Keratinocyte (primary cell): ENCODE measurements around the gene ABHD16A. TPM values are rescaled to one million over a fixed set of nuclear protein-coding genes. Genes with fewer than 3 reads are reported as not detected.

Experiments used
- DNase-seq: peaks from one replicate; pipeline ENCODE4 v3.0.0-alpha.2; 2011; ENCODE audit warnings: low read depth, missing footprints, low spot score
- FAIRE-seq: peaks from 2 replicates; lab custom pipeline; 2011; peaks lifted over from hg19 to GRCh38; lab: Jason Lieb, UNC
- H2AFZ ChIP-seq: 2 replicates; pipeline ENCODE4 v1.6.0; 2012; ENCODE audit warnings: low read length, control low read depth, inconsistent platforms; ENCODE audit not compliant: control insufficient read depth
- H3K27ac ChIP-seq: 2 replicates; pipeline ENCODE4 v1.5.1; 2011; ENCODE audit warnings: low read length; ENCODE audit not compliant: control insufficient read depth, insufficient read depth
- H3K27me3 ChIP-seq: 3 replicates; pipeline ENCODE4 v1.6.0; 2011; ENCODE audit warnings: low read length; ENCODE audit not compliant: control insufficient read depth, insufficient read depth; ENCODE audit errors: extremely low read depth
- H3K36me3 ChIP-seq, 2 experiments: 2 replicates in 1 of 2; 3 replicates in 1 of 2; pipeline ENCODE4 v1.5.1; 2011; ENCODE audit warnings: low read length in 2 of 2, mild to moderate bottlenecking in 1 of 2; ENCODE audit not compliant: control insufficient read depth in 2 of 2, insufficient read depth in 2 of 2; ENCODE audit errors: extremely low read depth in 1 of 2
- H3K4me1 ChIP-seq: 3 replicates; pipeline ENCODE4 v1.5.1; 2011; ENCODE audit warnings: low read length; ENCODE audit not compliant: control insufficient read depth, insufficient read depth; ENCODE audit errors: extremely low read depth
- H3K4me2 ChIP-seq: 3 replicates; pipeline ENCODE4 v1.6.0; 2011; ENCODE audit warnings: low read depth, low read length; ENCODE audit not compliant: control insufficient read depth, insufficient read depth; ENCODE audit errors: extremely low read depth
- H3K4me3 ChIP-seq, 3 experiments: fragments of 200-600 bp in 1 of 3; sonication (generic) in 1 of 3; 2 replicates in 2 of 3; 3 replicates in 1 of 3; pipeline ENCODE4 v1.5.1; 2011 to 2016; ENCODE audit warnings: low read length in 3 of 3, mild to moderate bottlenecking in 3 of 3, control low read depth in 2 of 3, inconsistent platforms in 1 of 3, low read depth in 1 of 3, mixed read lengths in 1 of 3, mixed run types in 1 of 3, moderate library complexity in 1 of 3; ENCODE audit not compliant: control insufficient read depth in 2 of 3, insufficient read depth in 2 of 3; ENCODE audit errors: extremely low read depth in 1 of 3
- H3K79me2 ChIP-seq: 2 replicates; pipeline ENCODE4 v1.6.0; 2012; ENCODE audit warnings: low read length; ENCODE audit not compliant: control insufficient read depth, insufficient read depth
- H3K9ac ChIP-seq: 3 replicates; pipeline ENCODE4 v1.6.0; 2011; ENCODE audit warnings: low read length; ENCODE audit not compliant: control insufficient read depth, insufficient read depth; ENCODE audit errors: extremely low read depth
- H3K9me1 ChIP-seq: 3 replicates; pipeline ENCODE4 v1.6.0; 2011; ENCODE audit warnings: low read length; ENCODE audit not compliant: control insufficient read depth, insufficient read depth; ENCODE audit errors: extremely low read depth
- H3K9me3 ChIP-seq: 2 replicates; pipeline ENCODE4 v1.5.1; 2012; ENCODE audit warnings: low read depth, low read length; ENCODE audit not compliant: control insufficient read depth
- H4K20me1 ChIP-seq: 3 replicates; pipeline ENCODE4 v1.6.0; 2011; ENCODE audit warnings: low read length; ENCODE audit not compliant: control insufficient read depth, insufficient read depth; ENCODE audit errors: extremely low read depth
- EZH2 ChIP-seq: IDR thresholded peaks from one replicate; pipeline ENCODE4 v1.6.1; 2012; ENCODE audit warnings: inconsistent platforms, mild to moderate bottlenecking, low read length, moderate library complexity
- dilution Hi-C: fragments of 300-500 bp; cut with MboI; formaldehyde crosslinking; loops from one replicate; pipeline ENCODE4 v1.7.0; 2020; ENCODE audit warnings: low sequenced_read_pairs; ENCODE audit not compliant: extremely low pct_ligation_motif_present
- polyA plus RNA-seq, 5 experiments: library from polyadenylated mRNA; depleted of rRNA in 3 of 5; stranded (reverse) in 3 of 5; stranded (forward) in 1 of 5; unstranded in 1 of 5; fragments of >200 nt; gene quantifications; 1 replicate in 1 of 5; 2 replicates in 3 of 5; 3 replicates in 1 of 5; pipeline versions ENCODE4 v1.2.1 to v1.2.3, GENCODE V29; 2011 to 2012; ENCODE audit warnings: missing spikeins in 2 of 5, low read depth in 1 of 5, low replicate concordance in 1 of 5
- TF ChIP-seq, protein P1 (sequence below), 3 experiments: IDR thresholded peaks in 1 of 3; conservative IDR thresholded peaks in 1 of 3; optimal IDR thresholded peaks in 1 of 3; 2 replicates in 2 of 3; 3 replicates in 1 of 3; pipeline versions ENCODE3 to v1.5.1; 2011; ENCODE audit warnings: low read length in 3 of 3, mild to moderate bottlenecking in 3 of 3, moderate library complexity in 2 of 3, control low read depth in 1 of 3, inconsistent platforms in 1 of 3; ENCODE audit not compliant: insufficient read depth in 2 of 3; ENCODE audit errors: extremely low read depth in 1 of 3

The ABHD16A gene
- polyA plus RNA-seq, 1 donor (not counting 4 experiments of a cell fraction or from before 2014, with no cell fraction given), result 21.8 TPM

DNA sequence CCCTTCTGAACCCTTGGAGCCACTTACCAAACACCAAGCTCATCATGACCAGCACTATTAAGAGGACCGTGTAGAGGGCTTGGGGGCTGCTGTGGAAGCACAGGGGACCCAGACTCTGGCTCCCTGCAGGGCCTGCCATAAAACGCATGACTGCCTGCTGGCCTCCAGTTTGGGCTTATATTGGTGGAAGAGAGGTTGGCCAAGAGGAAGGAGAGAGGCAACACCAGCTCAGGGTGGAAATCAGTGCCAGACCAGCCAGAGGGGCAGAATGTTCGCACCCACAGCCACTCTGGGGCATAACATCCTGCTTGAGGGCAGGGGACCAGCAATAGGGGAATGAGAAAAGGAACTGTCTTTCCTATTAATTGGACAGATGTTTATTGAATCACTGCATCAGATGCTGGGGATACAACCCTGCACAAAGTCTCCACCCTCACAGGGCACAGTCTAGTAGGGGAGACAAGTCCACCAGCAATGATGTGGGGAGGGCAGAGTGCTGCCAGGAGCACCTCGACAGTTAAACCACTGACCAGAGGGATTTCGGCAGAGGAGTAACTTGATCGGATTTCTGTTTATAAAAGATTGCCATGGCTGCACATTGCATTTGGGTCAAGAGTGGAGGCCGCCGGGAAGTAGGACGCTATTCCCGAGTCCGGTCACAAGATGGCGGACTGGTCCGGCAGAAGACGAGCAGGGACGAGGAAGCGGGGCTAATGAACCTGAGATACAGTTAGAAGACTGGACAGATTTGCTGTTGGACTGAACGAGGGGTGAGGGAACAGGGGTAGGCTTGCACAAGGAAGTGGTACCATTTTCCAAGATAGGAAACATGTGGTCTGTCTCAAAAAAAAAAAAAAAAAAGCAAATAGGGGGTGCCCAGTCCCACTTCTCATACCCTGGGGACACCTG is 22.6 kb downstream of the ABHD16A start, which contains the start of gene LY6G5C:
Gene LY6G5C, minus strand, starts transcription at position 842 of the 909 bp plus-strand sequence. Its CDS starts 694 bp downstream, at position 148.
- dilution Hi-C loops, result no loop called here
- DNase-seq (peak; percentile 35), FAIRE-seq (peak; percentile 52)

DNA sequence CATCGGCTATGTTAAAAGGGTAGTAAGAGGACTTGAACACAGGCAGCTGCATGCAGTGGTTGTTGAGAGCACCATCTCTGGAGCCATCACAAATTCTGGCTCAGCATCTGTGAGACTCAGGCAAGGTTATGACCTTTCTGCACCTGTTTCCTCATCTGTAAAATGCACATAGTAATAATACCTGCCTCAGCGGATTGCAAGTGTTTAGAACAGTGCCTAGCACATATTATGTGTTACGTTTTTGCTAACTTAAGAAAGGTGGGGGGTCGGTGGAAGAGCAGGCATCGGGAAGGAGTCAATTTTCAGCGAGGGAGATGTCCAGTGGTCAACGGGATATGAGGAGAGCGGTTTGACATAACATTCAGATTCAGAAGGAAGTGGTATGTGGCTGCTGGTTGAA is 25.2 kb downstream of the ABHD16A start:
- Histone ChIP-seq H3K4me1 (peaks cover 11% of the 10 kb centered on the region), H4K20me1 (no peaks in the 10 kb centered on the region), H3K36me3 (peaks cover 0 to 1% of the 10 kb centered on the region in 2 experiments), H3K27me3 (no peaks in the 10 kb centered on the region), H3K9me1 (no peaks in the 10 kb centered on the region), H3K9ac (no peak overlapping the region), H3K79me2 (no peaks in the 10 kb centered on the region), H3K4me2 (no peak overlapping the region), H3K4me3 (no peak overlapping the region), H2AFZ (no peak overlapping the region), H3K27ac (no peak overlapping the region), H3K9me3 (no peaks in the 10 kb centered on the region)
- TF ChIP-seq, protein P1, sequence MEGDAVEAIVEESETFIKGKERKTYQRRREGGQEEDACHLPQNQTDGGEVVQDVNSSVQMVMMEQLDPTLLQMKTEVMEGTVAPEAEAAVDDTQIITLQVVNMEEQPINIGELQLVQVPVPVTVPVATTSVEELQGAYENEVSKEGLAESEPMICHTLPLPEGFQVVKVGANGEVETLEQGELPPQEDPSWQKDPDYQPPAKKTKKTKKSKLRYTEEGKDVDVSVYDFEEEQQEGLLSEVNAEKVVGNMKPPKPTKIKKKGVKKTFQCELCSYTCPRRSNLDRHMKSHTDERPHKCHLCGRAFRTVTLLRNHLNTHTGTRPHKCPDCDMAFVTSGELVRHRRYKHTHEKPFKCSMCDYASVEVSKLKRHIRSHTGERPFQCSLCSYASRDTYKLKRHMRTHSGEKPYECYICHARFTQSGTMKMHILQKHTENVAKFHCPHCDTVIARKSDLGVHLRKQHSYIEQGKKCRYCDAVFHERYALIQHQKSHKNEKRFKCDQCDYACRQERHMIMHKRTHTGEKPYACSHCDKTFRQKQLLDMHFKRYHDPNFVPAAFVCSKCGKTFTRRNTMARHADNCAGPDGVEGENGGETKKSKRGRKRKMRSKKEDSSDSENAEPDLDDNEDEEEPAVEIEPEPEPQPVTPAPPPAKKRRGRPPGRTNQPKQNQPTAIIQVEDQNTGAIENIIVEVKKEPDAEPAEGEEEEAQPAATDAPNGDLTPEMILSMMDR (optimal IDR thresholded peaks at IDR 0.05 in 1 of 3, IDR thresholded peaks at IDR 0.05 in 1 of 3, conservative IDR thresholded peaks at IDR 0.05 in 1 of 3; ENCODE audit: extremely low read depth in 1 of 3, insufficient read depth in 2 of 3, low read length in 3 of 3), result no peak
- TF ChIP-seq EZH2, result no peak
- dilution Hi-C loops, result no loop called here
- no peak for FAIRE-seq
- DNase-seq, result no peak

More for the DNA sequence above, 22.6 kb downstream of the ABHD16A start, which contains the start of gene LY6G5C:
- Histone ChIP-seq H3K27me3 (no peaks in the 10 kb centered on the region), H3K9me3 (no peaks in the 10 kb centered on the region), H3K4me3 (peak within 1 kb of the TSS; percentile 35 to 79 (median 69)), H3K36me3 (peaks cover 0 to 4% of the 10 kb centered on the region in 2 experiments), H4K20me1 (no peaks in the 10 kb centered on the region), H3K9me1 (no peaks in the 10 kb centered on the region), H2AFZ (peak within 1 kb of the TSS; percentile 84), H3K79me2 (no peaks in the 10 kb centered on the region), H3K4me2 (peak within 1 kb of the TSS; percentile 92), H3K9ac (peak within 1 kb of the TSS; percentile 49), H3K27ac (no peak within 1 kb of the TSS), H3K4me1 (peaks cover 11% of the 10 kb centered on the region)
- TF ChIP-seq EZH2, result no peak
- TF ChIP-seq, protein P1 (optimal IDR thresholded peaks at IDR 0.05 in 1 of 3, IDR thresholded peaks at IDR 0.05 in 1 of 3, conservative IDR thresholded peaks at IDR 0.05 in 1 of 3; ENCODE audit: extremely low read depth in 1 of 3, insufficient read depth in 2 of 3, low read length in 3 of 3), result peak; percentile 66 to 98 (median 71)
